T1000 (cell line): ENCODE data around the gene ROBO2.

ENCODE experiments used
- DNase-seq: peaks from one replicate; lab custom pipeline; 2025; ENCODE audit warnings: mixed read lengths; lab: John Stamatoyannopoulos, UW

ROBO2 gene

DNA sequence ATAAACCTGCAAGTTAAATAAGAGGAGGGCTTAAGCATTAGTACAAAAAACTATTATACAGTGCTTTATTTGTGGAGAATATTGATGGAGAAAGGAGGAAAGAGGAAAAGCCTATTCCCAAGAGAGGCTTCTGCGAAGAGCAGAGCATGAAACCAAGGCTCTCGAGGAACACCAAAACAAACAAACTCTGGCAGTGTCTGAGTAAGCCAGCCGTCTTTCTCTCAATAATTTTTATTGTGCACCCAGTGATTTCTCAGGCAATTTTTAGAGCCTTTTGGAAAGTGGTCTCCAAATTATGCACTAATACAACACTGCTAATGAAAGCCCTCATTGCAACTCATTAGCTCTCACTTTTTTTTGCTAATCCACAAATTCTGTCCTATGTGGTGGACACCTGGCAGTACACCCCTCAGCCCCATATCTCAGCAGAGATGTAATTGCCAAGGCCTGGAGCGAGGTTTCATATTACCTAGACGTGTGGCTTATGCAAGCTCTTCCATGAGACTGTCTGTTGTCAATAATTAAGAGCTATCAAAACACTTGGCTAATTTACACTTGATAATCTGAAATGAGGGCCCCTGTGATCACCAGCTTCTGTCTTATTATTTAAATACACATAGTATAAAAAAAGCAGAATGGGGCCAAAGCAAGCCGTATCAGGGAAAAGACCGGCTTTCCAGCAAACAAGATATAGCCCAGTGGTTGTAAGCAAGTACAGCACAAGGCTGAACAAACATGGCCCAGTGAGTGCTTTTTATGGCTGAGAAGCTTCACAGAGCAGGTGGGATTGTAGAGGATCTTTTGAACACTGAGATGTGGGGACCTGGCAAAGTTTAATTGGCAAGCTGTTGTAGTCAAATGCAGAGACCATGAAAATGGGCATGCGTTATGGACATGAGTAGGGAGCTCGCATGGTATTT is 216.9 kb downstream of the ROBO2 start:
- no peak for DNase-seq

DNA sequence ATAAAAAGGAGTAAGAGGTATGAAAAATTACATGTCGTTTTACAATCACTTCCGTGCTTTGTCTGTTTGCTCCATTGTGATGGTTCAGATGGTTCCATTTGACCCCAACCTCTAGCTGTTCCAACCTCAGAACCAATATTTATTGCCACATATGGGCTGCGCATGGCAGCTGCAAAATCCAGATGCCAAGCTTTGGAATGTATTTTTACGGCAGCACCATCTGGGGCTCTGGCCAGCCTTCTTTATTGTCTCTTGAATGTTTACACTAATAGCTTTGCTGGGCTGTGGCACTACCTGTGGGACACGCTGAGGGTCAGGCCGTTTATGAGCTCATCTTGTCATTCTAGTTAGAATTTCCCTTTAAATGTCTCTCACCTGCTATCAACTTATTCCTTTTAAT is 219.8 kb downstream of the ROBO2 start:
- DNase-seq, result no peak

DNA sequence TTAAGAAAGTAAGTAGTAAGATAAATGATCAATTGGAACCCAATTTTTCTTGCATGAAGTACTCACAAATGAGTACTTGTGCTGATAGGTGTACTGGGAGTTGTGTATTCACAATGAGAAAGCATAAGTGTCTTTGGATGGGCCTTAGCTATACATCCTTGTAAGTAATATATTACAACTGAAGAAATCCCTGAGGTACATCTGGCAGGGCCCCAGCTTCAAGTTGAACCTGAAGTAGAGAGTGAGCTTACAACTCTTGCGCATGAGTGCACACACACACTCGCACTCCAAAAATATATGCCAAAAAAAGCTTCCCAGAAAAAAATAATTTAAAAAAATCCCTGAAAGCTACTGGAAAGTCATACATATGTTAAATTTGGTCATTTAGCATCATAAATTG is 222.5 kb downstream of the ROBO2 start:
- DNase-seq, result no peak

DNA sequence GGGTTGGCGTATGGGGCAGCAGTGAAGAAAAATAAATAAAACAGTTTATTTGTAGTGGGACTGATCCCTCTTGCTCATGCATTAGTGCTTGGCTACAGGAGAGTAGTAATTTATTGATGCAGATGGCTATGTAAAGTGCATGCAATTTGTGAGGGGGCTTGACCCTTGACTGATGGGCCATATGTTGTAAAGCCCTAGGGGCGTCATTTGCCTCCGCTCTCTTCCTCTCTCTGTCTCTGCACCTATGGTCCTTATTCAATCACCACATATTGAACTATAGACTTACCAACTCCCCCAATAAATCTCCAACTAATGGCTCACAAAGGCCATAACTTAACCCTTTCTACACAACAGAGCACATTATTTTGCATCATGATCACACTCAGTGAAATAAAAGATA is 227.7 kb downstream of the ROBO2 start:
- DNase-seq, result no peak

DNA sequence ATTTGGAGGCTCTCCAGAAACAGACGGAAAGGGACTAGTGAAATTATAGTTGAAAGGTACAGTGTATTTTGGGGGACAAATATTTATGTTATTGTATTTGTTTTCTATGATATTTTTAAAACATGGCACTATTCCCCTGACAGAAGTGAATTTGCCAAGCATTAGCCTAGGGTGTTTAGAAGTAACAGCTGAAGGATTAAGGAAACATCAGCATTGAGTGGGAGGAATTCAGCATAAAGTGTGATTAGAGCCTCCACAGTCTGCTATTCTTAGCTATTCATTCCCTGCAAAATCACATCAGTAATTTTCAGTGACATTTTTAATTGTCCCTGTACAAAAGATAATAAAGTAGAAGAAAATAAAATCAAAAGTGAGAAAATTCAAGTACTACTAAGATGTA is 231.4 kb downstream of the ROBO2 start:
- no peak for DNase-seq

DNA sequence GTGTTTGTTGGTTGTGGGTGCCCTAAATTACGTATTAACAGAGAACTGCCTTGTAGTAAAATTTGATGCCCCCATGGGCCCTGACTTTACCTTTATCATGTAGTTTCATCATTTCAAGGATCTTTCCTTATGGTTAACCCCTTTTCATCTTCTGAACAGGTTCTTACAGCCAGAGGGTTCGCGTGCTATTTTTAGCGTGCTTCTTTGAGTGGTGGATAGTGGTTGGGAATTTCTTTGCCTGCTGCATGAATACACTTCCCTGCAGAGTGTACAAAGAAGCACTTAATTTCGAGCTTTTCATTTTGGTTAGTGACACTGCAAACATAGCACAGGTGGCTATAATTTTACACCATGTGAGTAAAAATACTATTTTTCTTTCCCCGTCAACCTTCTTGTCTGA is 231.8 kb downstream of the ROBO2 start:
- no peak for DNase-seq

DNA sequence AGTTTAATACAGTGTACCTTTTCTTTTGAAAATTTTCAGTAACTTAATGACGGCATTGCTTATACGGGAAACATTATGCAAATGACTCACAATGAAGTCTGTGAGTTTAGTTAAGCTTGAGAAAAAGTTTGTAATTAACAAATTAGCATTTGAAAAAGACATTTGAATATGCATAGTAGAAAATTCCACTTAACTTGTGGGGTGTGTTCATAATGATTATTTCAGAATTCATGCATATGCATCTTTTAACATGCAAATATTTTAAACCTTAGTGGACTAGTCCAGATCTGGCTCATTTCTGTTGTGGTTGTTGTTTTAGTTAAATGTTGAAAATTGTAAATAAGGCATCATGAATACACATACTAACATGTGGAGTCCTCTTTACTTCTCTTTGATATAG is 239.4 kb downstream of the ROBO2 start:
- DNase-seq, result no peak

DNA sequence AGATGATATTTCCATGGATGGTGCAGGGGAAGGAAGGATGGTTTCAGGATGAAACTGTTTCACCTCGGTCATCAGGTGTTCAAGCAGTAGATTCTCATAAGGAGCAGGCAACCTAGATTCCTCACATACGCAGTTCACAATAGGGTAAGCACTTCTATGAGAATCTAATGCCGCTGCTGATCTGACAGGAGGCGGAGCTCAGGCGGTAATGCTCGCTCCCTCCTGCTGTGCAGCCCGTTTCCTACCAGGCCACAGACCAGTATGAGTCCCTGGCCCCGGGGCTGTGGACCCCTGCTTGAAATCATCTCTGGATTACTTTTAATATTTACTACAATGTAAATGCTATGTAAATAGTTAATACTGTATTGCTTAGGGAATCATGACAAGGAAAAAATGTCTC is 241.8 kb downstream of the ROBO2 start:
- no peak for DNase-seq

DNA sequence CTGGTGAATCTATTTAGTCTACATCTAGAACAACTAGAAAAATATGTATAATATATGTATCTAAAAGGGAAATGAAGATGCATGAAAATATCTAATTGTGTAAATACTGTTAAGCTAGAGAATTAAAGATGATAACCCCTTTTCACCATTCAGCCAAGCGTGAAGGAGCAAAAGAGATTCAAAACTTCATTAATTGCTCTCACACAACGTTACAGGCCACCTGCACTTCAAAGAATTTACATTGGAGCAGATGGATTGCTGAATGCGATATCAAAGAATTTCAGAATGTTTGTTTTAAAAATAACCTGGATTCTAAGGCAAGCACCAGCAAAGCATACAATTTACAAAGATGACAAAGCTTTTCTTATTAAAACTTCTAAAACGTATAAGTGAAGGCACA is 243.2 kb downstream of the ROBO2 start:
- no peak for DNase-seq

DNA sequence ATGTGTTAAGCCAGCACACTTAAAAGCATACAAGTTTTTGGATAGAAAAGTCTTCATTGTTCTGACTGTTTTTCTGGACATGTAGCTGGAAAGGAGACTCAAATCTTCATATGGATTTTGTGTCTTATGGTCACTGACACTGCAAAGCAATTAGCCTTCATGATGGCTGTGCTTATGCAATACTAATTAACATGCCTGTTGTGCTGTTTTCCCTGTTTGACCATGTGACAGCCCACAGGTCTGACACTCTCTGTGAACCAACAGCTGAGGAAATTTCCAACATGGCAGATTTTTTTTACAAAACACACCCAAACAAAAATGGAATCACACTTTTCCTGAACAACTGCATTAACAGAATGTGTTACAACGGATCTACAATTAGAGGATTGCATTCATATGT is 248.4 kb downstream of the ROBO2 start:
- DNase-seq, result no peak

DNA sequence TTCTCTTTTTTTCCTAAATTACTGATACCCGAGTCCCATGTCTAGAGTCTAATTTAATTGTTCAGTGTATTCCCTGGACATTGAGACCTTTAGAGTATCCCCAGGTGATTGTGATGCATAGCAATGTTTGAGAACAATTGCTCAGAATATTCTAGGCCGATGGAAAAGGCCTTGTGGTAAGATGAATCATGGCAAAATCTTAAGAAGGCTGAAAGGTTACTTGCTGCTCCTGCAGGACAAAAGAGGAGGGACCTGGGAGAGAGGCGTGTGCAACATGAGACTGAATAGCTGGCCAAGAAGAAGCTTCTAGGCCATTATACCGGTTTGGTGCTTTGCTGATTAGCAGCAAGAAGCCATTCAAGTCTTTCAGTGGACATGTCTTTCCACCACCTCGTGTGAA is 256.6 kb downstream of the ROBO2 start:
- no peak for DNase-seq

DNA sequence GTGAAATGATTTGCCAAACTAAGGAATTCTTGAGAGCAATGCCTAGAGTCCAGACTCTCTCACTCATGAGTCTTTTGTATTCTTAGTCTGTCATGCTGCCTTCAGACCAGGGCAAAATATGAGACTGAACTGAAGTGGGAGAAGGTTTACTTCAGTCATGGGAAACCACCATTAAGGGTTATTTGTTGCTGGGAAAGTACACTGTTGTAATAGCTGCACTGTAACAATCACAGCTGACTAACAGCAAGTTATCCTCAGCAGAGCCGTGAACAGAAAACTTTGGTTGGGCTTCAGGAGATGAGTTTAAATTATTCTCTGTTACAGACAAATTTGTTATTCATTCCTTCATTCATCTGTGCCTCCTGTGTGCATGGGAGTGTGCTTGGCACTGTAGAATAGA is 258.5 kb downstream of the ROBO2 start:
- DNase-seq, result no peak

DNA sequence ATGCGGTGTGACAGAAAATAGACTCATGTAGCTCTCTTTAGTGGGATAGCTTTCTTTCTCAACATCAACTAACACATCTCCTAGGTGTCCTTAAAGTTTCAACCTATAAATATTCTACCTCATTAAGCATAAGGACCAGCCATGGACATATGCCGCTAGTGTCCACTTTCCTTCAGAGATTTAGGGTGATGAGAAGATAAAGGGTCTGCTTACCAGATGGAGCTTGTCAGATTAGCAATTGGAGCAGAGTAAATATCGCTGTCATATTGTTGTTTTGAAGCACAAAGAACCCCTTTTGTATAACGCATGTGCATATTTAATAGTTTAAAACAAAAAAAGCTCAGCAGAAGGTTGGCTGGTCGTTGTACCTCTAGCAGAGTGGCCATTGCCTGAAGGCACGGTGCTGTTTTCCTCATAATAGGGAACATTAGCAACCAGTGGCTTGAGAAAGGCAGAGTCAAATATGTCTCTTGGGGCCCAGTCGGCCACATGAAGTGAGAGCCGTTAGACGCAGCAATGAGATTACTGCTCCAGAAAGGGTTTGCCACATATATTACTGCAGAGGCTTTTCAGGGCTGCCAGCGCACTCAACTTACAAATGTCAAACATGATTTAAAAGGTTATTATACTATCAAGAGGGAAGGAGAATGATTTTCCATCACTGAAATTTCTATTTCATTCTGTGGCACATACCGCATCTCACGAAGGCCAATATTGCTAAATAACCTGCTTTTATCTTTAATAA is 264.2 kb downstream of the ROBO2 start:
- no peak for DNase-seq

DNA sequence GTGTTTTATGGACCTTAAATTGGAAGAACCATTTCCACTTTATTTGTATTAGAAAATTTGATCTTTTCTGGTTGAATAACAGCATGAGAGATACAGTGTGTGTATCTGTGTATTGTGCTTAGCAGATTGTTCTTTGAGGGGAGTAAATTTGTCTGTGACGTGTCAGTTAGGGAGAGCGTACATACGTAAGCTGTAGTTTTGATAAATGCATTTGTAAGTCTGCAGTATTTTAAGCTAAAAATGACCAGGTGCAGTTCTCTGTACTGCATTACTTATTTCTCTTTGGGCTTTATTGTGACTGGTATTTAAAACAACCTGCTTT is 264.8 kb downstream of the ROBO2 start:
- DNase-seq, result no peak

DNA sequence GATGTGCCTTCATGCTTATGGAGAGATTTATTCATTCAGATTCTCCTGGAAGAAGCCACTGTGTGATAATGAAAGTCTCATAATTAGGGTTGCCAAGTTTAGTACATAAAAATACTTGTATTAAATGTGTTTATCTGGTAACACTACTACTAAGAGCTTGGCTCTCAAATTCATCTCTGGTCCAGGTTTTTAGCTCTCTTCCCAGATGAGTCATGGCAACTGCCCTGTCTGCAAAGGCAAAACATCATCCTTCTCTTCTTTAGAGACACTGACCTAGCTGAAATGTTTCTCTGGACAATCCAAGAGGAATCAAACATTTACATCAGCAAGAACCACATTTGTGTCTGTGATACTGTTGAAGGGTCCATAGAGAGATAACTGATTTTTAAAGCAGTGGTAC is 269.6 kb downstream of the ROBO2 start:
- DNase-seq, result no peak

DNA sequence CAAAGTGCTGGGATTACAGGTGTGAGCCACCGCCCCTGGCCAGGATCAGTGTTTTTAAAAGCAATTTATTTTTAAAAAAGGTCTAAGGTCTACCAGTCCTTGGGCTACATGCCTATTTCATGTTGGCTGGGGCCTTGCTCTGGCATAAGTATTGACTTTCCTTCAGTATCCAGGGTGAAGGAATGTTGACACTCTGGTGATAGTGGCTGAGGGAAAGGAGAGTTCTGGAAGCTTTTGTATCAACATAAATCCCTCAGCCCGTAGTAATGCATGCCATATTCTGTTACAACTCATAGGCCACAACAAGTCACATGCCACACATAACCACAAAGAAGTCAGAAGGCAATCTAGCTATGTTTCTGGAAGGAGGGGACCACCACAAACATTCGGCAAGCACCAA is 273.9 kb downstream of the ROBO2 start:
- no peak for DNase-seq

DNA sequence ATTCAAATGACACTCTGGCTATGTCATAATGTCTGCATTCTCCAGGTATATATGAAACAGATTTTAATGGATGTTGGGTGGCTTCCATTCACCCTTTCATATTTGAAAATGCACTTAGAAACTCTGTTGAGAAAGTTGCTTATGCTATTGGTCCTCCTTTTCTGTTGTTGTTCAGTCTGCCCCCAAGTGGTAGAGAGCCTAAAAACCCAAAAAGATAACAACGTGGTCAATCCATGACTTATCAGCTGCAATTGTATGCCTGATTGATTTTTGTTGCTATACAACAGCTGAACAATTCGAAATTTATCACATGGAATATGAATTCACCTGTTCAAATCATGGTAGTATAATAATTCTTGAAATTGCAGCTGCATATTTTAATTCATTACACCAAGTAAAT is 279.8 kb downstream of the ROBO2 start:
- no peak for DNase-seq

DNA sequence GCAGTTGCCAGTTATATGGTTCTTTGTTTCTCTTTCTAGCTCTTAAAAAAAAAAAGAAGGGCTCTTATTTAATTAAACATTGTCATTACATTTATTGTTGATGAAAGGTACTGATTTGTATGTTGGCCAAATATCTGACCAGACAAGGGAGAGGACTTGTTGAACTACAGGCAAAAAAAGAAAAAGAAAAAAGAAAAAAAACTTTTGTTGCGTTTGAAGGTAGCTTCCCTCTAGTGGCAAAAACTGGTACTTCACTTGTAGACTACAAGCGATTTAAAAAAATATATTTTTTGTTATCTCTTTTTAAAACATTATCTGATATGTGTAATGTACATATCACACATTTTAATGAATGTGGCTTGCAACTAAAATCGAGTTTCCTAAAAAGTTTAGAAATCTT is 280.6 kb downstream of the ROBO2 start:
- no peak for DNase-seq

DNA sequence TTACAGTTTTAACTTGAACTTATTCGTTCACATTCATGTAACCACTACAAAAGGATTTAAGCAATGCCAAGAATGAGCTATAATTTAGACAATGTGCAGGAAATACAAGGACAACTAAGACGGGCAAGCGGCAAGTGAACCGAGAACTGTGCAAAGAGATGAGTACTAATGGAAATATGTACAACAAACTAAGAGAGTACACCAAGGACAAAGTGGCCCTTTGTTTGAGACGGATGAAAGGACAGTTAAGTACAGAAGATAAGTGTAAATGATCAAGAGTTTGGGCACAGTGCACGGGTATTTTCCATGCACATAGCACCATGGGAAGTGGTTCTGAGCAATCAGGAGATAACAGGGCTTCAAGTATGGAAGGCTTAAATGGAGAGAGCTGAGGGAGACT is 281.7 kb downstream of the ROBO2 start:
- no peak for DNase-seq

DNA sequence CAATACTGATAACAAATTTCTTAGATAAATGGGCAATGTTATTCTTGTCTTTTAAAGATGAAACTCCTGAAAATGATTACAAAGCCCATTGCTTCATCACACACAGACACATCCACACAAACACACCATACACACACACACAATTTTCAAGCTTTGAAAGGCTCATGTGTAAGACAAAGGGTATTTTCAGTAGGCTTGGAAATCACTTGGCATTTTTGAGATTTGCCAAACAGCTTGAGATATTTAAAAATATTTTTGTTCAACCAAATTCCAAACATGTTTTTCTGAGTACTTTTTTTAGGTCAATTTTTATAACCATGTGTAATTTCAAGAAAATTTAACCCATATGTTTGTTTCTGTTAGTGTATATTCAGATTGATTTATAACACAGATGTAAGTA is 283.7 kb downstream of the ROBO2 start:
- DNase-seq, result no peak

DNA sequence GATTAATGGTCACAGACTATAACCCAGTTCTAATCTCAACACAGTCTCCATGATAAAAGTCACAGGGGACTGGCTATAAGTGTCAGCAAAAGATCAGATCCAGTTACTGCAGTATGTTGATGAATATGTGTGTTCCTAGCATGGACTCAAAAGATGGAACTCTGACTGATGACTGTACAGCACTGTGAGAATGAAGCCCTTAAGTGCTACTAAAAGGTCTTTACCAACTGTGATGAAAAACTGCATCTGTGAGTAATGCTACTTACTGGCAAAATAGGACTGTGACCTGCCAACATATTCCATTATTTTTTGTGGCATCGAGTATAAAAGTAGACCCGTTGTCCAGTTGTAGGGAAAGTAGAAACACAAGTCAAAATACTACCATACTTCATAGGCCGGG is 284.2 kb downstream of the ROBO2 start:
- no peak for DNase-seq

DNA sequence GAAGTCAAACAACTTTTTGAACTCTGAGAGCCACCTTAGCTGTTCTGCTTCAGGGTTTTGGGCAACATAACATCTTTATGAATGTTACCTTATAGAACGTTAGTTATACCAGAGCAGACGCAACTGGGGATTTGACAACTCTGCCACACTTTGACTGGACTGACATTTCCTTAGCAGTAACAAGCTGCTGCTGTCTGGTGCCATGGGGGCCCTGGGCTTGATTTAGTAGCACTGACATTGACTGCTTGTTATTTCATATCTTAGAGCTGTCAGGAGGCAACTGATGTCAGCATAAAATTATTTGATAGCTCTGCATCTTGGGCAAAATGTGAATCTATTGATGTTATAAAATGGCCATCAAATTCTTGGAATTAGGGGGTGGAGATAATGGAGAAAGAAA is 285.4 kb downstream of the ROBO2 start:
- no peak for DNase-seq

DNA sequence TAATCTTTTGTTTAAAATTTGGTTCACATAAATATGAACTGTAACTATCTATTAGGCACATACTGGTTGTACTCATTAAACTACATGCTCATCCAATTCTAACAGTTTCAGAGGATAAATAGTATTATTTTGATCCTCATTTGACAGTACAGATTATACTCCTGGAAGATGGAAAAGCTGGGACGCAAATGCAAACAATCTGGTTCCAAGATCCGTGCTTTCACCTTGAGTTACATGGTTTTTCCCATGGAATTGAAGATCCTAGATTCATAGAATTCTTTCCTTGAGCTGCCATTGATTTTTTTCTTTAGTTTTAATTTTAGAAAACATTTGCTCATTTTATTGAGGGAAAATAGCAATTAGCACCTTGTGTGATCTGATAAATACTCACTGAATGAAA is 285.8 kb downstream of the ROBO2 start:
- no peak for DNase-seq

DNA sequence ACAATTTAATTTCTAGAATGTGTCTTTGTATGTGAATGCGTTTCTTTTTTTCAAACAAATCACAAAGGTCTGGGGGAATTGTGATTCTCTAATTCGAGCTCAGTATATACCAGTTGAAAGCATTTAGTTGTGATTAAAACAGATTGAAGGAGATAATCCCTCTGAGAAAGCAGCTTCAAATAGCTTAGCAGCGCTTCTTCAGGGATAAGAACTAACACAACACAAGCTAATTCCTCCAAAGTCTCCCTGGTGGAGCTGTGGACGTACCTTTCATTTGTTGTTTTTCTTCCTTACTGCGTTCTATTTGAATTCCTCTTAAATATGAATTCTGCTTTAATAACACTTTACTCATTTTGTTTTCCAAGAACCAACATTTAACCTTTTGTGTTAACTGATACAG is 286.7 kb downstream of the ROBO2 start:
- no peak for DNase-seq
